Body of pancreas (tissue), 4 donors: ENCODE results near the gene MAPK14. TPM values are rescaled to one million over a fixed set of nuclear protein-coding genes. Genes with fewer than 3 reads are reported as not detected.
A peak's percentile ranks its signal among the peaks of the same experiment; 100 is the strongest.

ENCODE experiments used
- ATAC-seq: fragments of 150-250 bp; one replicate; pipeline ENCODE4 v1.9.1; 2016
- DNase-seq, 4 donors: peaks; one replicate each; pipeline ENCODE4 v3.0.0-alpha.2; 2019
- H3K27ac ChIP-seq, 4 donors: fragments of 200-600 bp; sonication (generic); 1 replicate in 3 of 4; 2 replicates in 1 of 4; pipeline versions ENCODE4 v1.5.1 to v1.6.1; 2016 to 2019; ENCODE audit warnings: mild to moderate bottlenecking in 1 of 4, mixed read lengths in 1 of 4, moderate library complexity in 1 of 4
- H3K27me3 ChIP-seq, 2 donors: fragments of 200-600 bp; sonication (generic); one replicate each; pipeline ENCODE4 v1.6.0; 2016; ENCODE audit warnings: mild to moderate bottlenecking in 1 of 2
- H3K36me3 ChIP-seq, 2 donors: fragments of 200-600 bp; sonication (generic); replicated peaks in 1 of 2; 2 replicates each; pipeline ENCODE4 v1.5.1; 2016; ENCODE audit warnings: low read depth in 2 of 2; ENCODE audit not compliant: insufficient read depth in 1 of 2
- H3K4me1 ChIP-seq: fragments of 200-600 bp; sonication (generic); one replicate; pipeline ENCODE4 v1.6.0; 2016
- H3K4me3 ChIP-seq, 2 donors: fragments of 200-600 bp; sonication (generic); 1 replicate in 1 of 2; 2 replicates in 1 of 2; pipeline ENCODE4 v1.5.1; 2016 to 2019
- H3K9me3 ChIP-seq, 3 donors: fragments of 200-600 bp; sonication (generic); 1 replicate in 2 of 3; 2 replicates in 1 of 3; pipeline ENCODE4 v1.5.1; 2016
- CTCF ChIP-seq, 7 experiments: fragments of 450-650 bp in 4 of 7; fragments of 200-600 bp in 3 of 7; sonication (generic) in 3 of 7; IDR thresholded peaks; one replicate each; pipeline ENCODE4 v1.5.1; 2016 to 2019; ENCODE audit warnings: antibody characterized with exemption in 7 of 7
- POLR2A ChIP-seq, 3 donors: fragments of 450-650 bp; IDR thresholded peaks; one replicate each; pipeline ENCODE4 v1.6.1; 2016; ENCODE audit warnings: antibody characterized with exemption in 3 of 3, mild to moderate bottlenecking in 2 of 3
- WGBS, 2 donors: methylation state at CpG; one replicate each; pipeline ENCODE4 v1.1.5; 2017; 5-methylcytosine and 5-hydroxymethylcytosine counted together
- intact Hi-C: fragments of 100-400 bp; cut with DNase I; formaldehyde crosslinking; loops from one replicate; pipeline ENCODE4 v1.15.1; 2023
- total RNA-seq, 2 donors: library from RNA; depleted of rRNA; stranded (reverse); fragments of >200 nt; gene quantifications; one replicate each; pipeline ENCODE4 v1.1.0, GENCODE V29; 2016

Gene MAPK14
- total RNA-seq, 2 donors from 2014 or later: 30.3 to 33.7 TPM

- intact Hi-C loops: no loop called here
- Histone ChIP-seq H3K9me3 (no peaks in the 10 kb centered on the region), H3K27me3 (no peaks in the 10 kb centered on the region), H3K27ac (no peak overlapping the region), H3K4me1 (peaks cover 28% of the 10 kb centered on the region), H3K36me3 (peaks cover 3 to 12% of the 10 kb centered on the region in 2 donors), H3K4me3 (no peak overlapping the region)
- no peak for ATAC-seq
- WGBS, 2 donors: 74 to 76% methylated on average over 4 of the region's 4 CpGs
- TF ChIP-seq POLR2A (IDR thresholded peaks at IDR 0.05): no peak
- TF ChIP-seq CTCF (IDR thresholded peaks at IDR 0.05): no peak
- no peak for DNase-seq
These were observed 106.3 kb downstream of the MAPK14 start for GRCh38 chr6:36133912-36134311.

GRCh38 chr6:36135053-36135731 is 107.6 kb downstream of the MAPK14 start:
- no peaks in the 10 kb centered on the region for H3K27me3 ChIP-seq
- H3K36me3 ChIP-seq: peaks cover 3 to 16% of the 10 kb centered on the region in 2 donors
- peak in 1 of 4 donors; percentile 23 for DNase-seq
- ATAC-seq: no peak
- 84 to 88% methylated on average over 5 to 13 of the region's 13 CpGs for WGBS, 2 donors
- H3K27ac ChIP-seq: no peak overlapping the region
- no peak for TF ChIP-seq POLR2A (IDR thresholded peaks at IDR 0.05)
- no peak for TF ChIP-seq CTCF (IDR thresholded peaks at IDR 0.05)
- H3K4me1 ChIP-seq: peaks cover 28% of the 10 kb centered on the region
- H3K9me3 ChIP-seq: no peaks in the 10 kb centered on the region
- intact Hi-C loops: no loop called here
- no peak overlapping the region for H3K4me3 ChIP-seq

- Histone ChIP-seq H3K27me3 (no peaks in the 10 kb centered on the region), H3K4me1 (peaks cover 25% of the 10 kb centered on the region), H3K4me3 (no peak overlapping the region), H3K27ac (no peak overlapping the region), H3K36me3 (peaks cover 3 to 16% of the 10 kb centered on the region in 2 donors), H3K9me3 (no peaks in the 10 kb centered on the region)
- intact Hi-C loops: no loop called here
- DNase-seq: no peak
- ATAC-seq: no peak
- WGBS, 2 donors: 92 to 100% methylated on average over 2 of the region's 2 CpGs
- no peak for TF ChIP-seq CTCF (IDR thresholded peaks at IDR 0.05)
- no peak for TF ChIP-seq POLR2A (IDR thresholded peaks at IDR 0.05)
These were observed 108.4 kb downstream of the MAPK14 start for GRCh38 chr6:36136034-36136433.

GRCh38 chr6:36136551-36136950 is 108.9 kb downstream of the MAPK14 start:
- H3K36me3 ChIP-seq: peaks cover 3 to 16% of the 10 kb centered on the region in 2 donors
- H3K27me3 ChIP-seq: no peaks in the 10 kb centered on the region
- intact Hi-C loops: no loop called here
- 81 to 91% methylated on average over 3 to 5 of the region's 12 CpGs for WGBS, 2 donors
- no peak for ATAC-seq
- H3K9me3 ChIP-seq: no peaks in the 10 kb centered on the region
- no peak for DNase-seq
- H3K4me3 ChIP-seq: no peak overlapping the region
- peaks cover 20% of the 10 kb centered on the region for H3K4me1 ChIP-seq
- no peak overlapping the region for H3K27ac ChIP-seq
- no peak for TF ChIP-seq CTCF (IDR thresholded peaks at IDR 0.05)

- DNase-seq: no peak
- Histone ChIP-seq H3K9me3 (no peaks in the 10 kb centered on the region), H3K36me3 (peaks cover 3 to 16% of the 10 kb centered on the region in 2 donors), H3K27ac (no peak overlapping the region), H3K4me1 (peaks cover 6% of the 10 kb centered on the region), H3K4me3 (no peak overlapping the region), H3K27me3 (no peaks in the 10 kb centered on the region)
- no peak for ATAC-seq
- WGBS, 2 donors: 93% methylated on average over 8 to 9 of the region's 15 CpGs
- TF ChIP-seq POLR2A (IDR thresholded peaks at IDR 0.05) (no peak), CTCF (IDR thresholded peaks at IDR 0.05) (no peak)
- intact Hi-C loops: no loop called here
These were observed 111.1 kb downstream of the MAPK14 start for GRCh38 chr6:36138667-36139066.
